ENCODE measurements around the gene AP3D1. TPM values are rescaled to one million over a fixed set of nuclear protein-coding genes. Genes with fewer than 3 reads are reported as not detected.

The AP3D1 gene
- total and polyA plus RNA-seq, 8 donors, result 68.8 to 128 (median 81.9) TPM

DNA sequence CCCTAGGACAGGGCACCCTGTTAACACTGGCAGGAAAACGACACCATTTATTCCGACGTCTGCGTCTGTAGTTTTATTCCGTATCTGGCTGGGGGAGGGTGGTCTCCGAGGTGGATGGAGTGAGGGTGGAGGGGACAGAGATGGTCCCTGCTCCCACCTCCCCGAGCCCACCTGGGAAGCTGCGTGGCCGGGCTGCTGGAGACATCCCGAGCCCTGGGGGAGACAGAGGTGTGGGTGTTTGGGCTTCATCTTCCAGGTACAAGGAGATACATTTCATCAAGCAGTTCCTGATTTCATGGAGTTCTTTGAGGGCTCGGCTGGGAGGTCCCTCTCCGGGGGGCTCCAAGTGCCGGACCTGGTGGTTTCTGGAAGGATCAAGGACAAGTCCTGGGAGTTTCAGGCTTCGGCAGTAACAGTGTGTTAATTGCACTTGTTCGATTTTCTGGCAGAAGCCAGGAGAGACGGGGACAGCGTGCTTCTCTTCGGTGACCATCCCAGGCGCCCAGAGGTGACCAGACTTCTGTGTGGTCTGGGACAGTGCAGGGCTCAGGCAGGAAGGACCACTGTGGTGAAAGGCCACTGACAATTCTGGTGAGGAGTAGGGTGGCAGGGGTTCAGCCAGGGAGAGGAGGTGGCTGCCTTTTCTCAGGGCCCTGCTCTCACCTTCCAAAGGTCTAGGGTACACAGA lies 80.2 kb downstream of the AP3D1 start:
- intact Hi-C loops (cut with DNase I), result no loop called here

DNA sequence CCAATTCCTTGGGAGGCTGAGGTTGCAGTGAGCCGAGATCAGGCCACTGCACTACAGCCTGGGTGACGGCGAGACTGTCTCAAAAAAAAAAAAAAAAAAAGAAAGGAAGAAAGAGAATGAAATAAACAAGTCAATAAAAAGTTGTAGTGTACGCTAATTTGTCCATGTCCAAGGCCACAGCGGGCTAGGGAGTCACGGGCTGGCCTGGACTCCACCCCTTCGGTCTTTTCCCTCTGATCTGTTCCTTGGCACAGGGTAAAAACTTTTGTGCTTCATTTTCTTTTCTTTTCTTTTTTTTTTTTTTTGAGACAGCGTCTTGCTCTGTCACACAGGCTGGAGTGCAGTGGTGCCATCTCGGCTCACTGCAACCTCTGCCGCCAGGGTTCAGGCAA lies 80.9 kb downstream of the AP3D1 start:
- H3K27ac ChIP-seq, result no peak overlapping the region
- no peak overlapping the region for H3K4me3 ChIP-seq
- DNase-seq (no peak), ATAC-seq (no peak)
- TF ChIP-seq, protein P1, sequence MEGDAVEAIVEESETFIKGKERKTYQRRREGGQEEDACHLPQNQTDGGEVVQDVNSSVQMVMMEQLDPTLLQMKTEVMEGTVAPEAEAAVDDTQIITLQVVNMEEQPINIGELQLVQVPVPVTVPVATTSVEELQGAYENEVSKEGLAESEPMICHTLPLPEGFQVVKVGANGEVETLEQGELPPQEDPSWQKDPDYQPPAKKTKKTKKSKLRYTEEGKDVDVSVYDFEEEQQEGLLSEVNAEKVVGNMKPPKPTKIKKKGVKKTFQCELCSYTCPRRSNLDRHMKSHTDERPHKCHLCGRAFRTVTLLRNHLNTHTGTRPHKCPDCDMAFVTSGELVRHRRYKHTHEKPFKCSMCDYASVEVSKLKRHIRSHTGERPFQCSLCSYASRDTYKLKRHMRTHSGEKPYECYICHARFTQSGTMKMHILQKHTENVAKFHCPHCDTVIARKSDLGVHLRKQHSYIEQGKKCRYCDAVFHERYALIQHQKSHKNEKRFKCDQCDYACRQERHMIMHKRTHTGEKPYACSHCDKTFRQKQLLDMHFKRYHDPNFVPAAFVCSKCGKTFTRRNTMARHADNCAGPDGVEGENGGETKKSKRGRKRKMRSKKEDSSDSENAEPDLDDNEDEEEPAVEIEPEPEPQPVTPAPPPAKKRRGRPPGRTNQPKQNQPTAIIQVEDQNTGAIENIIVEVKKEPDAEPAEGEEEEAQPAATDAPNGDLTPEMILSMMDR (IDR thresholded peaks at IDR 0.05), result no peak
- intact Hi-C loops (cut with DNase I), result no loop called here
- peaks cover 0 to 44% of the 10 kb centered on the region in 2 donors for H3K4me1 ChIP-seq
- peaks cover 0 to 53% of the 10 kb centered on the region in 2 donors for H3K36me3 ChIP-seq
- H3K9me3 ChIP-seq, result no peaks in the 10 kb centered on the region
- H3K27me3 ChIP-seq, result no peaks in the 10 kb centered on the region

More for the DNA sequence above, 80.2 kb downstream of the AP3D1 start:
- no peak for DNase-seq
- Histone ChIP-seq H3K27ac (no peak overlapping the region), H3K4me3 (no peak overlapping the region), H3K9me3 (no peaks in the 10 kb centered on the region), H3K27me3 (no peaks in the 10 kb centered on the region), H3K4me1 (peaks cover 0 to 46% of the 10 kb centered on the region in 2 donors), H3K36me3 (peaks cover 0 to 60% of the 10 kb centered on the region in 2 donors)
- ATAC-seq, result no peak
- TF ChIP-seq, protein P1 (IDR thresholded peaks at IDR 0.05), result no peak

DNA sequence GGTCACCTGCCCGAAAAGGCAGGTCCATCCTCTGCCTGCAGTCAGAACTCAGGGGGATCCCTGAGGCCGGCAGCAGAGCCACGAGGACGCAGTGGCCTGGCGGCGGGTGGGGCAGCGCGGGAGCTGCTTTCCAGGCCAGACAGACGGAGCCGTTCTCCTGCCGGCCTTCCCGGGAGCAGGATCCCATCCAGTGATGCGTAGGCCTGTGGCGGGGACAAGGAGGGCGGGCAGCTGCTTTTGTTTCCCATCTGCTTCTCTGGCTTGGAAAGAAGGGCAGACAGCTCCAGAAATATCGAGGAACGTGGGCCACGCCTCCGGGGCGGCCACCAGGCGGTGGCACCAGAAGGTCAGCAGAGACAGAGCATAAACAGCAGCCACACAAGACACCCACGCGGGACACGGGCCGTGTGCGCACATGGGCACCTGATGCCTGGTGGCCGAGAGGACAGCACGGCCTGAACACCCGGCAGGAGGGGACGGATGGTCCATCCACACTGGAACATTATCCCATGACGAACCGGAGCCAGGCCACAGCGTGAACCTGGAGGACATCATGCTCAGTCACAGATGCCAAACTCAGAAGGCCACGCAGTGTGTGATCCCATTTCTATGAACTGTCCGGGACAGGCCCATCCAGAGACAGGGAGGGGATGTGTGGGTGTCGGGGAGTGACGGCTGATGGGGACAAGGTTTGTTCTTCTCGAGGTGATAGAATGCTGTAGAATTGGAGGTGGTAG lies 86.4 kb downstream of the AP3D1 start:
- peak overlapping the region; percentile 42 to 49 for H3K27ac ChIP-seq
- peaks cover 0 to under 1% of the 10 kb centered on the region in 2 donors for H3K36me3 ChIP-seq
- no peak for DNase-seq
- H3K27me3 ChIP-seq, result no peaks in the 10 kb centered on the region
- H3K4me3 ChIP-seq, result no peak overlapping the region
- intact Hi-C loops (cut with DNase I), result loop anchor here in 1 of 2 donors (5.0 kb wide), 1 partner anchor 48 kb away; the partner anchor contains the start of gene BTBD2
- no peaks in the 10 kb centered on the region for H3K9me3 ChIP-seq
- ATAC-seq, result no peak
- TF ChIP-seq, protein P1 (IDR thresholded peaks at IDR 0.05), result no peak
- peaks cover 24 to 39% of the 10 kb centered on the region in 2 donors for H3K4me1 ChIP-seq

GRCh38 chr19:2064395-2064787 lies 87.0 kb downstream of the AP3D1 start:
- Histone ChIP-seq H3K9me3 (no peaks in the 10 kb centered on the region), H3K27me3 (no peaks in the 10 kb centered on the region), H3K4me1 (peaks cover 30 to 39% of the 10 kb centered on the region in 2 donors), H3K36me3 (no peaks in the 10 kb centered on the region), H3K4me3 (no peak overlapping the region), H3K27ac (peak overlapping the region; percentile 42 to 49)
- intact Hi-C loops (cut with DNase I), result no loop called here
- ATAC-seq, result no peak
- TF ChIP-seq, protein P1 (IDR thresholded peaks at IDR 0.05), result no peak
- DNase-seq, result no peak

DNA sequence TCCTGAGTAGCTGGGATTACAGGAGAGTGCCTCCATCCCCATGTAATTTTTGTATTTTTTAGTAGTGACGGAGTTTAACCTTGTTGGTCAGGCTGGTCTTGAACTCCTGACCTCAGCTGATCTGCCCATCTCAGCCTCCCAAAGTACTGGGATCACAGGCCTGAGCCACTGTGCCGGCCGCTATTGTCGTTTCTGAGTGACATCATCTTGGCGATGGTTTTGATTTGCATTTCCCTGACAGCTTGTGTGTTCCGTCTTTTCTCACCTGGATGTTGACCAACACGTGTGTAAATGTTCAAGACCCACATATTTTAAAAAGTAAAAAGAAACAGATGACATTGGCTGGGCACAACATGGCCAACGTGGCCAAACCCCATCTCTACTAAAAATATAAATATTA lies 87.5 kb downstream of the AP3D1 start:
- H3K4me1 ChIP-seq, result peaks cover 33 to 42% of the 10 kb centered on the region in 2 donors
- no peaks in the 10 kb centered on the region for H3K9me3 ChIP-seq
- H3K27ac ChIP-seq, result no peak overlapping the region
- intact Hi-C loops (cut with DNase I), result no loop called here
- no peak for ATAC-seq
- H3K4me3 ChIP-seq, result no peak overlapping the region
- H3K27me3 ChIP-seq, result no peaks in the 10 kb centered on the region
- no peak for DNase-seq
- TF ChIP-seq, protein P1 (IDR thresholded peaks at IDR 0.05), result no peak
- no peaks in the 10 kb centered on the region for H3K36me3 ChIP-seq

Data from left lung (tissue), 10 donors.